Liver (tissue), 9 donors: ENCODE measurements around the gene PARD3B. TPM values are rescaled to one million over a fixed set of nuclear protein-coding genes. Genes with fewer than 3 reads are reported as not detected.
A peak's percentile ranks its signal among the peaks of the same experiment; 100 is the strongest.

Experiments used
- DNase-seq: peaks from one replicate; pipeline ENCODE4 v3.0.0-alpha.2; 2017; ENCODE audit warnings: low spot score
- H3K27ac ChIP-seq, 2 donors: one replicate each; pipeline ENCODE4 v1.7.0; 2013; ENCODE audit warnings: inconsistent platforms in 2 of 2, low read length in 2 of 2, control low read depth in 1 of 2, low read depth in 1 of 2, mild to moderate bottlenecking in 1 of 2
- H3K27me3 ChIP-seq, 4 donors: one replicate each; pipeline versions ENCODE4 v1.6.1 to v1.7.0; 2013; ENCODE audit warnings: low read length in 3 of 4, inconsistent platforms in 1 of 4, mild to moderate bottlenecking in 1 of 4, moderate library complexity in 1 of 4; ENCODE audit not compliant: control insufficient read depth in 4 of 4, insufficient read depth in 4 of 4
- H3K36me3 ChIP-seq, 4 donors: one replicate each; pipeline versions ENCODE4 v1.6.1 to v1.7.0; 2013; ENCODE audit warnings: low read length in 3 of 4, mild to moderate bottlenecking in 3 of 4, low read depth in 1 of 4, moderate library complexity in 1 of 4; ENCODE audit not compliant: control insufficient read depth in 4 of 4, insufficient read depth in 3 of 4
- H3K4me1 ChIP-seq, 4 donors: one replicate each; pipeline versions ENCODE4 v1.6.1 to v1.7.0; 2013; ENCODE audit warnings: low read length in 3 of 4, mild to moderate bottlenecking in 3 of 4, moderate library complexity in 1 of 4; ENCODE audit not compliant: control insufficient read depth in 4 of 4, insufficient read depth in 4 of 4
- H3K4me3 ChIP-seq, 3 donors: one replicate each; pipeline versions ENCODE4 v1.6.1 to v1.7.0; 2013; ENCODE audit warnings: low read length in 3 of 3, control low read depth in 1 of 3, low read depth in 1 of 3, mild to moderate bottlenecking in 1 of 3
- H3K9ac ChIP-seq, 2 donors: one replicate each; pipeline ENCODE4 v1.7.0; 2013; ENCODE audit warnings: low read length in 2 of 2, mild to moderate bottlenecking in 2 of 2, moderate library complexity in 2 of 2, control low read depth in 1 of 2, low read depth in 1 of 2
- H3K9me3 ChIP-seq, 4 donors: one replicate each; pipeline versions ENCODE4 v1.6.1 to v1.7.0; 2013; ENCODE audit warnings: low read length in 3 of 4; ENCODE audit not compliant: control insufficient read depth in 4 of 4
- ATF3 ChIP-seq: IDR thresholded peaks from 2 replicates; pipeline ENCODE4 v1.6.1; 2016; ENCODE audit warnings: antibody characterized with exemption
- CTCF ChIP-seq: fragments of 150-350 bp; IDR thresholded peaks from 2 replicates; pipeline ENCODE4 v1.5.1; 2017; ENCODE audit warnings: improper control_type of control experiment, low read depth, low read length; ENCODE audit not compliant: missing input control
- FOXA1 ChIP-seq: IDR thresholded peaks from 2 replicates; pipeline ENCODE4 v1.6.1; 2016; ENCODE audit warnings: antibody characterized with exemption
- FOXA2 ChIP-seq: IDR thresholded peaks from 2 replicates; pipeline ENCODE4 v1.6.1; 2016; ENCODE audit warnings: antibody characterized with exemption
- GABPA ChIP-seq, 2 donors: IDR thresholded peaks in 1 of 2; conservative IDR thresholded peaks in 1 of 2; 2 replicates each; pipeline ENCODE4 v1.6.1; 2016; ENCODE audit warnings: antibody characterized with exemption in 2 of 2, mild to moderate bottlenecking in 1 of 2, moderate library complexity in 1 of 2
- HNF4A ChIP-seq, 2 donors: conservative IDR thresholded peaks; 2 replicates each; pipeline ENCODE4 v1.6.1; 2016; ENCODE audit warnings: antibody characterized with exemption in 2 of 2, mild to moderate bottlenecking in 2 of 2
- HNF4G ChIP-seq: IDR thresholded peaks from 2 replicates; pipeline ENCODE4 v1.6.1; 2016; ENCODE audit warnings: antibody characterized with exemption
- JUND ChIP-seq, 2 donors: IDR thresholded peaks; 2 replicates each; pipeline ENCODE4 v1.6.1; 2016; ENCODE audit warnings: antibody characterized with exemption in 2 of 2
- MAX ChIP-seq: IDR thresholded peaks from 2 replicates; pipeline ENCODE4 v1.6.1; 2016; ENCODE audit warnings: antibody characterized with exemption
- RAD21 ChIP-seq, 2 donors: IDR thresholded peaks; 2 replicates each; pipeline ENCODE4 v1.6.1; 2016; ENCODE audit warnings: antibody characterized with exemption in 2 of 2, mild to moderate bottlenecking in 2 of 2
- RXRA ChIP-seq, 2 donors: IDR thresholded peaks; 2 replicates each; pipeline ENCODE4 v1.6.1; 2017 to 2018; ENCODE audit warnings: antibody characterized with exemption in 2 of 2, mild to moderate bottlenecking in 1 of 2
- SP1 ChIP-seq: IDR thresholded peaks from 2 replicates; pipeline ENCODE4 v1.6.1; 2018; ENCODE audit warnings: antibody characterized with exemption, mild to moderate bottlenecking
- TAF1 ChIP-seq: conservative IDR thresholded peaks from 2 replicates; pipeline ENCODE4 v1.6.1; 2016; ENCODE audit warnings: antibody characterized with exemption, mild to moderate bottlenecking
- ZBTB33 ChIP-seq: IDR thresholded peaks from 2 replicates; pipeline ENCODE4 v1.6.1; 2016; ENCODE audit warnings: antibody characterized with exemption
- WGBS: extraction: QIAGEN DNeasy Blood & Tissue Kit; methylation state at CpG from one replicate; pipeline ENCODE4 v1.1.7; 2013; 5-methylcytosine and 5-hydroxymethylcytosine counted together
- polyA plus RNA-seq, 2 donors: library from polyadenylated mRNA; stranded (reverse) in 1 of 2; unstranded in 1 of 2; fragments of 200-250 nt in 1 of 2; fragments of >200 nt in 1 of 2; fragmentation: Nextera tagmentation in 1 of 2; extraction: Ambion mirVana in 1 of 2; gene quantifications; one replicate each; pipeline versions ENCODE4 v1.2.1 to v1.2.3, GENCODE V29; 2013 to 2015
- total RNA-seq, 2 donors: library from RNA; depleted of rRNA; stranded (reverse); fragments of >200 nt; gene quantifications; one replicate each; pipeline ENCODE4 v1.2.3, GENCODE V29; 2014
- donor health status: healthy.
- donor health status: healthy.
- donor health status: healthy.
- donor health status: healthy.
- donor health status: healthy.

Gene PARD3B
- total and polyA plus RNA-seq, 4 donors = 1.1 to 10.3 (median 3.7) TPM

- TF ChIP-seq ZBTB33 = no peak
- no peak for TF ChIP-seq RAD21 (IDR thresholded peaks at IDR 0.05)
- no peak for TF ChIP-seq MAX
- TF ChIP-seq JUND (IDR thresholded peaks at IDR 0.05) = no peak
- TF ChIP-seq SP1 = no peak
- TF ChIP-seq GABPA (IDR thresholded peaks at IDR 0.05 in 1 of 2, conservative IDR thresholded peaks at IDR 0.05 in 1 of 2) = no peak
- no peak for TF ChIP-seq ATF3
- TF ChIP-seq HNF4G = no peak
- TF ChIP-seq FOXA1 = no peak
- TF ChIP-seq FOXA2 = no peak
- no peak for TF ChIP-seq HNF4A (conservative IDR thresholded peaks at IDR 0.05)
- TF ChIP-seq TAF1 = no peak
Measured at GRCh38 chr2:204870053-204870452, 324.8 kb downstream of the PARD3B start (continued).

- TF ChIP-seq CTCF (peak; percentile 39), TAF1 (no peak), RXRA (IDR thresholded peaks at IDR 0.05) (no peak), RAD21 (IDR thresholded peaks at IDR 0.05) (peak; percentile 80 to 84)
- DNase-seq = no peak
- H3K27ac ChIP-seq = no peak overlapping the region
Measured at GRCh38 chr2:204871231-204871953, 326.1 kb downstream of the PARD3B start.

GRCh38 chr2:204876311-204876710 lies 331.0 kb downstream of the PARD3B start:
- no peak overlapping the region for H3K9ac ChIP-seq
- H3K27ac ChIP-seq = no peak overlapping the region
- no peaks in the 10 kb centered on the region for H3K36me3 ChIP-seq
- no peaks in the 10 kb centered on the region for H3K9me3 ChIP-seq
- DNase-seq = no peak
- 91% methylated on average over 4 of the region's 4 CpGs for WGBS
- no peaks in the 10 kb centered on the region for H3K4me1 ChIP-seq
- TF ChIP-seq ZBTB33 = no peak
- no peak for TF ChIP-seq JUND (IDR thresholded peaks at IDR 0.05)
- TF ChIP-seq ATF3 = no peak
- no peaks in the 10 kb centered on the region for H3K27me3 ChIP-seq
- no peak overlapping the region for H3K4me3 ChIP-seq

More at GRCh38 chr2:204871231-204871953, 326.1 kb downstream of the PARD3B start:
- WGBS = 68% methylated on average over 1 of the region's 1 CpG
- Histone ChIP-seq H3K36me3 (no peaks in the 10 kb centered on the region), H3K27me3 (no peaks in the 10 kb centered on the region), H3K4me1 (no peaks in the 10 kb centered on the region), H3K9me3 (no peaks in the 10 kb centered on the region), H3K4me3 (no peak overlapping the region), H3K9ac (no peak overlapping the region)
